Natural killer cell (primary cell): Measurements from ENCODE around the gene NCBP3. TPM values are rescaled to one million over a fixed set of nuclear protein-coding genes. Genes with fewer than 3 reads are reported as not detected.

Experiments used
- ATAC-seq, 3 donors: fragments of 150-1000 bp in 2 of 3; fragments of 200-7000 bp in 1 of 3; cut with Tn5 transposase; 1 replicate in 1 of 3; 2 replicates in 2 of 3; pipeline ENCODE4 v1.10.0; 2021; ENCODE audit warnings: mild to moderate bottlenecking in 2 of 3, moderate library complexity in 2 of 3
- DNase-seq, 2 donors: peaks; one replicate each; pipeline versions ENCODE4 v3.0.0 to v3.0.0-alpha.2; 2013 to 2021; ENCODE audit warnings: mixed read lengths in 1 of 2
- H3K27ac ChIP-seq: one replicate; pipeline ENCODE4 v1.5.1; 2013; ENCODE audit warnings: mild to moderate bottlenecking, low read length
- H3K27me3 ChIP-seq: one replicate; pipeline ENCODE4 v1.6.1; 2013; ENCODE audit warnings: low read length; ENCODE audit not compliant: control insufficient read depth, insufficient read depth
- H3K36me3 ChIP-seq: one replicate; pipeline ENCODE4 v1.6.1; 2013; ENCODE audit warnings: low read length; ENCODE audit not compliant: control insufficient read depth, insufficient read depth
- H3K4me1 ChIP-seq: one replicate; pipeline ENCODE4 v1.6.1; 2013; ENCODE audit warnings: low read length; ENCODE audit not compliant: control insufficient read depth, insufficient read depth
- H3K4me3 ChIP-seq: one replicate; pipeline ENCODE4 v1.5.1; 2013; ENCODE audit warnings: low read length
- H3K9me3 ChIP-seq: one replicate; pipeline ENCODE4 v1.6.1; 2013; ENCODE audit warnings: low read length; ENCODE audit not compliant: control insufficient read depth, insufficient read depth
- H3K27ac Mint-ChIP-seq, 2 donors: one replicate each; pipeline ENCODE4 v1.8.0; 2022; ENCODE audit warnings: mild to moderate bottlenecking in 2 of 2, mixed read lengths in 2 of 2, moderate library complexity in 1 of 2
- H3K27me3 Mint-ChIP-seq, 2 donors: one replicate each; pipeline ENCODE4 v1.8.0; 2022; ENCODE audit warnings: low read depth in 2 of 2, mixed read lengths in 2 of 2
- H3K36me3 Mint-ChIP-seq: one replicate; pipeline ENCODE4 v1.8.0; 2022; ENCODE audit warnings: mixed read lengths
- H3K4me1 Mint-ChIP-seq, 2 donors: one replicate each; pipeline ENCODE4 v1.8.0; 2022; ENCODE audit warnings: mixed read lengths in 2 of 2
- H3K4me3 Mint-ChIP-seq: one replicate; pipeline ENCODE4 v1.8.0; 2022; ENCODE audit warnings: mild to moderate bottlenecking, moderate library complexity, mixed read lengths
- H3K9me3 Mint-ChIP-seq, 2 donors: one replicate each; pipeline ENCODE4 v1.8.0; 2022; ENCODE audit warnings: mixed read lengths in 2 of 2
- WGBS: methylation state at CpG from one replicate; pipeline ENCODE4 v1.1.7; 2013; ENCODE audit warnings: missing lambda C conversion rate; ENCODE audit not compliant: insufficient coverage; 5-methylcytosine and 5-hydroxymethylcytosine counted together
- intact Hi-C: fragments of 100-400 bp; cut with micrococcal nuclease; formaldehyde crosslinking; loops from one replicate; pipeline ENCODE4 v1.14.2; 2022
- total RNA-seq, 4 donors: library from RNA; stranded (reverse); fragments of 120-200 nt in 1 of 4; gene quantifications; one replicate each; pipeline versions ENCODE4 v1.2.3 to v1.2.4, GENCODE V29; 2013 to 2022
- TF ChIP-seq, protein P1 (sequence below): fragments of 200-600 bp; IDR thresholded peaks from one replicate; pipeline ENCODE4 v1.8.0; 2022; ENCODE audit warnings: antibody characterized with exemption

Gene NCBP3
- total RNA-seq, 3 donors from 2014 or later (not counting 1 experiment from before 2014, with no cell fraction given), result 55.9 to 60.7 (median 58.1) TPM

DNA sequence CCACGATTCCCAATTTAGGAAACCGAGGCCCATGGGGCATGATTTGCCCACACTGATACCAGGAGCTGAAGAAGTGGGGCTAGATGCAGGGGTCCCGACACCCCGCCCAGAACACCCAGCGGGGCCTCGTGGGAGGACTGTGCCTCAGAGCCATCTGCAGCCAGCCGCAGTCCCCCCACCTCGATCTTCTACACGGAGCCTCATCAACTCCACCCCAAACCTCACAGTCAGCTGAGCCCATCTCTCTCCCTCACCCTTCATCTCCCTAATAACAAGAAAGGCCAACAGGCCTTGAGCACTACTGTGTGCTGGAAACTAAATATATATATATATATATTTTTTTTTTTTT, 49.2 kb downstream of the NCBP3 start:
- H3K27me3 ChIP-seq, result no peaks in the 10 kb centered on the region
- H3K27ac ChIP-seq, result peak overlapping the region; percentile 24
- DNase-seq, result peak in 1 of 2 donors; percentile 72
- no peaks in the 10 kb centered on the region for H3K9me3 ChIP-seq
- H3K4me1 Mint-ChIP-seq, result peaks cover 45 to 50% of the 10 kb centered on the region in 2 donors
- no peak overlapping the region for H3K4me3 ChIP-seq
- H3K27ac Mint-ChIP-seq, result peak overlapping the region; percentile 84 to 89
- peak; percentile 39 to 57 (median 45) for ATAC-seq
- TF ChIP-seq, protein P1, sequence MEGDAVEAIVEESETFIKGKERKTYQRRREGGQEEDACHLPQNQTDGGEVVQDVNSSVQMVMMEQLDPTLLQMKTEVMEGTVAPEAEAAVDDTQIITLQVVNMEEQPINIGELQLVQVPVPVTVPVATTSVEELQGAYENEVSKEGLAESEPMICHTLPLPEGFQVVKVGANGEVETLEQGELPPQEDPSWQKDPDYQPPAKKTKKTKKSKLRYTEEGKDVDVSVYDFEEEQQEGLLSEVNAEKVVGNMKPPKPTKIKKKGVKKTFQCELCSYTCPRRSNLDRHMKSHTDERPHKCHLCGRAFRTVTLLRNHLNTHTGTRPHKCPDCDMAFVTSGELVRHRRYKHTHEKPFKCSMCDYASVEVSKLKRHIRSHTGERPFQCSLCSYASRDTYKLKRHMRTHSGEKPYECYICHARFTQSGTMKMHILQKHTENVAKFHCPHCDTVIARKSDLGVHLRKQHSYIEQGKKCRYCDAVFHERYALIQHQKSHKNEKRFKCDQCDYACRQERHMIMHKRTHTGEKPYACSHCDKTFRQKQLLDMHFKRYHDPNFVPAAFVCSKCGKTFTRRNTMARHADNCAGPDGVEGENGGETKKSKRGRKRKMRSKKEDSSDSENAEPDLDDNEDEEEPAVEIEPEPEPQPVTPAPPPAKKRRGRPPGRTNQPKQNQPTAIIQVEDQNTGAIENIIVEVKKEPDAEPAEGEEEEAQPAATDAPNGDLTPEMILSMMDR, result no peak
- peak overlapping the region; percentile 77 for H3K4me3 Mint-ChIP-seq
- H3K4me1 ChIP-seq, result peaks cover 72% of the 10 kb centered on the region
- intact Hi-C loops, result loop anchor here (1.0 to 5.0 kb wide), 3 partner anchors 31 to 102 kb away; partner anchors contain the start of gene NCBP3
- no peaks in the 10 kb centered on the region for H3K9me3 Mint-ChIP-seq
- peaks cover 0 to 12% of the 10 kb centered on the region in 2 donors for H3K27me3 Mint-ChIP-seq
- no peaks in the 10 kb centered on the region for H3K36me3 ChIP-seq
- H3K36me3 Mint-ChIP-seq, result no peaks in the 10 kb centered on the region
- WGBS, result 20% methylated on average over 9 of the region's 9 CpGs

DNA sequence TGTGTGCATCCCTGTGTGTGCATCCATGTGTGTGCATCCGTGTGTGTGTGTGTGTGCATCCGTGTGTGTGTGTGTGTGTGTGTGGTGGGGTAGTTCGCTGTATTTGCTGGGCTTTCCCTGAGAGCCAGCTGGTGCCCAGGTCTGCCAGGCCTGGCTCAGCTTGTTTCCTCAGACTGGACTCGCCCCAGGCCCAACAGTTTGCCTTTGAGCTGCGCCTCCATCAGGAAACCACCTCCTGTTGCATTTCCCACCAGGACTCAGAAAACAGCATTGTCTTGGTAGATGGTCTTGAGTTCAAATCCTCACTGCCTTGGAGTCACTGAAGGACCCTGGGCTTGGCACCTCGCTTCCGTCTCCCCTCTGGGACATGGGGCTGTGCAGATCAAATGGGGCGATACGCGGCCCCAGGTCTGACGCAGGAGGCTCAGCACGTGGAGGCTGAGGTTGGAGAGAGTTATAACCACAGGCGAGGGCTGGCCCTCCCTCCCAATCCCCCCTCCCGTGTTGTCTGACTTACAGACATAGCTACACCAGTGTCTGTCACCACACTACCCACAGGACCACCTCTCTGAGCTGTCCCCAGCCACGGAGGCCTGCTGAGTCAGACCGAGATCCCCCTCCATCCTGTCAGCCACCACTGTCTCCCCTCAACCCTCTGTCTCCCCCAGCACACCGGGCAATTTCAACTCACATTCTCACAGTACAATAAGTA, 49.8 kb downstream of the NCBP3 start:
- no peak overlapping the region for H3K4me3 ChIP-seq
- peaks cover 45 to 54% of the 10 kb centered on the region in 2 donors for H3K4me1 Mint-ChIP-seq

DNA sequence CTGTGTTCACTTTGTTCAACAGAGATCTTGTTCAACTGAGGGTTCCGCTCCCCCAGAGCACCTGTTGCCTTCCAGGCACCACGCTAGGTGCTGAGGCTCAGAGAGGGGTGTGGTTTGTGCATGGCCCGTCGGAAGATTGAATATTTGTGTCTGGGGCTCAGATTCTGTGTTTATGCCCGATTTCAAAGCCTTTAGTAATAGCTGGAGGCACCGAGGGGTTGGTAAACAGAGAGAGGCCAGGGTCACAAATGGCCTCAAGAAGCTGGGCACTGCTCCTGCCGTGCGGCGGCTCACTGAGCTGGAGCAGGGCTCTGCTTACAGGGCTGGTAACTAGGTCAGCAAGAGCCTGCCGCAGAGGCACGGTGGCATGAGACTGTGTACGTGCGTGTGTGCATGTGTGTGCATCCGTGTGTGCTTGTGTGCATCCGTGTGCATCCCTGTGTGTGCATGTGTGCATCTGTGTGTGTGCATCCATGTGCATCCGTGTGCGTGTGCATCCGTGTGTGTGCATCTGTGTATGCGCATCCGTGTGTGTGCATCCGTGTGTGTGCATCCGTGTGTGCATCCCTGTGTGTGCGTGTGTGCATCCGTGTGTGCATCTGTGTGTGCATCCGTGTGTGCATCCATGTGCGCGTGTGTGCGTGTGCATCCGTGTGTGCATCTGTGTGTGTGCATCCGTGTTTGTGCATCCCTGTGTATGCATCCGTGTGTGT, 50.5 kb downstream of the NCBP3 start:
- peak in 1 of 2 donors; percentile 65 for DNase-seq
- TF ChIP-seq, protein P1, result no peak
- Mint-ChIP-seq H3K4me1 (peaks cover 41 to 51% of the 10 kb centered on the region in 2 donors), H3K9me3 (no peaks in the 10 kb centered on the region), H3K27me3 (peaks cover 0 to 12% of the 10 kb centered on the region in 2 donors), H3K36me3 (no peaks in the 10 kb centered on the region), H3K4me3 (peak overlapping the region; percentile 77), H3K27ac (peak overlapping the region; percentile 91 to 93)
- H3K27me3 ChIP-seq, result no peaks in the 10 kb centered on the region
- H3K27ac ChIP-seq, result peak overlapping the region; percentile 69
- peak in 1 of 3 donors; percentile 12 for ATAC-seq
- 68% methylated on average over 31 of the region's 31 CpGs for WGBS
- no peak overlapping the region for H3K4me3 ChIP-seq
- H3K36me3 ChIP-seq, result no peaks in the 10 kb centered on the region
- H3K4me1 ChIP-seq, result peaks cover 63% of the 10 kb centered on the region
- H3K9me3 ChIP-seq, result no peaks in the 10 kb centered on the region
- intact Hi-C loops, result loop anchor here (1.0 to 5.0 kb wide), 4 partner anchors 30 to 101 kb away; partner anchors contain the start of gene NCBP3

More for the DNA sequence above, 49.8 kb downstream of the NCBP3 start:
- Histone ChIP-seq H3K9me3 (no peaks in the 10 kb centered on the region), H3K27me3 (no peaks in the 10 kb centered on the region), H3K27ac (peak overlapping the region; percentile 24), H3K36me3 (no peaks in the 10 kb centered on the region), H3K4me1 (peaks cover 68% of the 10 kb centered on the region)
- peak overlapping the region; percentile 77 for H3K4me3 Mint-ChIP-seq
- DNase-seq (peak; percentile 83 to 91), ATAC-seq (peak; percentile 66 to 88 (median 81))
- peak overlapping the region; percentile 84 to 89 for H3K27ac Mint-ChIP-seq
- no peaks in the 10 kb centered on the region for H3K9me3 Mint-ChIP-seq
- TF ChIP-seq, protein P1, result no peak
- H3K27me3 Mint-ChIP-seq, result peaks cover 0 to 12% of the 10 kb centered on the region in 2 donors
- intact Hi-C loops, result loop anchor here (1.0 to 5.0 kb wide), 3 partner anchors 31 to 102 kb away; partner anchors contain the start of gene NCBP3
- WGBS, result 25% methylated on average over 17 of the region's 17 CpGs
- H3K36me3 Mint-ChIP-seq, result no peaks in the 10 kb centered on the region
